Measurements from ENCODE around the gene RNF38. TPM values are rescaled to one million over a fixed set of nuclear protein-coding genes. Genes with fewer than 3 reads are reported as not detected.
"Not testable (repeated sequence)": the region's sequence is repeated elsewhere in the genome, so short reads cannot be mapped to it uniquely, and the experiment has no call there.

Gene RNF38
- 39.2 TPM for polyA plus RNA-seq (2013)

DNA sequence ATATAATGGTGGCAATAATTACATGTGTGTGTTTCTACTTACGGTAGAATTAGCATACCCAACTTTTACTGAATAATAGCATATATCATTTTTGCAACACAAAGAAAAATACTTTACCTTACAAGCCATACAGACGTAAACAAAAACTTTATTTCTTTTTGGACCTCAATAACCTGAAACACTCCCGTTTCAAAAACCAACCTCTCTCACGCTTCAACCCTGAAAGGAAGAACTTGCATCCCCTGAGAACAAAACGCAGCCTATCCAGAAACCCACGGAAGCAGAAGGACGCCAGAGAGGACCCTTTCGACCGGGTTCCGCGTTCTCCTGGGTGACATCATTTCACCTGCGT, at the start of gene RNF38:
RNF38 (minus strand) TSS at position 290 of the 352 bp plus-strand sequence; CDS start at position 129, 161 bp downstream.
- POLR2A ChIA-PET: interaction anchor here (0.8 kb wide), 1 partner anchor 10 kb away, joined by 3 read pairs; no protein-coding TSS in a partner anchor
- peak; percentile 81 to 92 (median 91) for DNase-seq

DNA sequence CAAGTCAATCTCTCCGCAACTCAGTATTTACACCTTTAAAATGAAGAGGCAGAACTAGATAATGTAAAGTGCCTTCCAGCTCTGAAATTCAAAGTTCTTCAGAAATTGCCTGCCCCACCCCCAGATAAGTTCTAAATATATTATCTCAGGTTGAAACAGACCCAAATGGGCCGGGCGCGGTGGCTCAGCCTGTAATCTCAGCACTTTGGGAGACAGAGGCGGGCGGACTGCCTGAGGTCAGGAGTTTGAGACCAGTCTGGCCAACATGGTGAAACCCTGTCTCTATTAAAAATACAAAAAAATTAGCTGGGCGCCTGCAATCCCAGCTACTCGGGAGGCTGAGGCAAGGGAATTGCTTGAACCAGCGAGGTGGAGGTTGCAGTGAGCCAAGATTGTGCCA, 48.5 kb upstream of the RNF38 start:
- WGBS (ENCODE audit: insufficient coverage): 100% methylated on average over 3 of the region's 9 CpGs
- DNase-seq; H3K27me3 ChIP-seq (replicated peaks in 2 of 5; ENCODE audit: control insufficient read depth in 4 of 5, insufficient read depth in 5 of 5, low read length in 4 of 5); H3K36me3 ChIP-seq (ENCODE audit: control insufficient read depth in 4 of 4, insufficient read depth in 4 of 4, low read length in 3 of 4); H3K9me3 ChIP-seq (ENCODE audit: control extremely low read depth in 1 of 5, control insufficient read depth in 4 of 5, insufficient read depth in 2 of 5, low read depth in 1 of 5, low read length in 4 of 5); H3K27ac ChIP-seq (ENCODE audit: insufficient read depth in 1 of 2, low read depth in 1 of 2, low read length in 2 of 2, poor library complexity in 1 of 2, severe bottlenecking in 2 of 2); POLR2A ChIA-PET; H3K4me1 ChIP-seq (ENCODE audit: control extremely low read depth in 1 of 4, control insufficient read depth in 4 of 4, insufficient read depth in 4 of 4, low read length in 3 of 4); H3K4me3 ChIP-seq (ENCODE audit: control insufficient read depth in 1 of 7, extremely low read depth in 1 of 7, insufficient read depth in 4 of 7, low read depth in 2 of 7, low read length in 6 of 7): not testable (repeated sequence)
- CTCF ChIA-PET: interaction anchor here (0.7 to 20.1 kb wide), 5 partner anchors 11 to 107 kb away, joined by 3 to 274 read pairs (median 22); no protein-coding TSS in a partner anchor

More for the DNA sequence above, at the start of gene RNF38:
- Histone ChIP-seq H3K27me3 (replicated peaks in 2 of 5; ENCODE audit: control insufficient read depth in 4 of 5, insufficient read depth in 5 of 5, low read length in 4 of 5) (no peaks in the 10 kb centered on the region), H3K4me3 (ENCODE audit: control insufficient read depth in 1 of 7, extremely low read depth in 1 of 7, insufficient read depth in 4 of 7, low read depth in 2 of 7, low read length in 6 of 7) (peak within 1 kb of the TSS; percentile 69 to 92 (median 84)), H3K9me3 (ENCODE audit: control extremely low read depth in 1 of 5, control insufficient read depth in 4 of 5, insufficient read depth in 2 of 5, low read depth in 1 of 5, low read length in 4 of 5) (no peaks in the 10 kb centered on the region), H3K27ac (ENCODE audit: insufficient read depth in 1 of 2, low read depth in 1 of 2, low read length in 2 of 2, poor library complexity in 1 of 2, severe bottlenecking in 2 of 2) (peak within 1 kb of the TSS; percentile 85 to 92), H3K36me3 (ENCODE audit: control insufficient read depth in 4 of 4, insufficient read depth in 4 of 4, low read length in 3 of 4) (peaks cover 0 to 7% (median 6%) of the 10 kb centered on the region in 4 experiments), H3K4me1 (ENCODE audit: control extremely low read depth in 1 of 4, control insufficient read depth in 4 of 4, insufficient read depth in 4 of 4, low read length in 3 of 4) (peaks cover 9 to 25% (median 15%) of the 10 kb centered on the region in 4 experiments)
- CTCF ChIA-PET: interaction anchor here (0.5 to 1.2 kb wide), 3 partner anchors 155 to 218 kb away, joined by 3 read pairs; no protein-coding TSS in a partner anchor
- 0% methylated on average over 11 of the region's 12 CpGs for WGBS (ENCODE audit: insufficient coverage)

DNA sequence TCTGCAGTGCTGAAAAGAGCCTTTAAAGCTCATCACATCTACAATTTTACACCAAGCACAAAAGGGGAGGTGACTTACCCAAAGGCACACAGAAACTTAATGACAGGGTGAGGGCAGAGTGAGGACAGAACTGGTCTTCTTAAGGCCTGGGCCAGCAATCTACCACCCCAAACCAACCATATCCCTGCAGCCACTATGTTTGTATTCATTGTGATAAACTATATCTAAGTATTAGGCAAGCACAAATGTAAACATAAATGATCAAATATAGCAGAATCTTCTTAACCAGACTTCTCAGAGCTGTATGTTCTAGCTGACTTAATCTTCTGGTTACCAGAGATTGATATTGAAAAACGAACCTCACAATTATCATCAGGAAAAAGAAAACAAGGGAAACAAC, 47.9 kb upstream of the RNF38 start:
- POLR2A ChIA-PET: interaction anchor here (0.6 kb wide), 1 partner anchor 9 kb away, joined by 3 read pairs; no protein-coding TSS in a partner anchor
- DNase-seq: no peak
- no peaks in the 10 kb centered on the region for H3K4me1 ChIP-seq (ENCODE audit: control extremely low read depth in 1 of 4, control insufficient read depth in 4 of 4, insufficient read depth in 4 of 4, low read length in 3 of 4)
- no peaks in the 10 kb centered on the region for H3K27me3 ChIP-seq (replicated peaks in 2 of 5; ENCODE audit: control insufficient read depth in 4 of 5, insufficient read depth in 5 of 5, low read length in 4 of 5)
- H3K36me3 ChIP-seq (ENCODE audit: control insufficient read depth in 4 of 4, insufficient read depth in 4 of 4, low read length in 3 of 4): peaks cover 0 to 6% (median under 1%) of the 10 kb centered on the region in 4 experiments
- WGBS (ENCODE audit: insufficient coverage): no CpG with 5 or more reads among the region's 1 CpG
- CTCF ChIA-PET: interaction anchor here (0.7 to 20.1 kb wide), 9 partner anchors 10 to 108 kb away, joined by 3 to 274 read pairs (median 5); no protein-coding TSS in a partner anchor
- no peak overlapping the region for H3K27ac ChIP-seq (ENCODE audit: insufficient read depth in 1 of 2, low read depth in 1 of 2, low read length in 2 of 2, poor library complexity in 1 of 2, severe bottlenecking in 2 of 2)
- no peaks in the 10 kb centered on the region for H3K9me3 ChIP-seq (ENCODE audit: control extremely low read depth in 1 of 5, control insufficient read depth in 4 of 5, insufficient read depth in 2 of 5, low read depth in 1 of 5, low read length in 4 of 5)
- no peak overlapping the region for H3K4me3 ChIP-seq (ENCODE audit: control insufficient read depth in 1 of 7, extremely low read depth in 1 of 7, insufficient read depth in 4 of 7, low read depth in 2 of 7, low read length in 6 of 7)

DNA sequence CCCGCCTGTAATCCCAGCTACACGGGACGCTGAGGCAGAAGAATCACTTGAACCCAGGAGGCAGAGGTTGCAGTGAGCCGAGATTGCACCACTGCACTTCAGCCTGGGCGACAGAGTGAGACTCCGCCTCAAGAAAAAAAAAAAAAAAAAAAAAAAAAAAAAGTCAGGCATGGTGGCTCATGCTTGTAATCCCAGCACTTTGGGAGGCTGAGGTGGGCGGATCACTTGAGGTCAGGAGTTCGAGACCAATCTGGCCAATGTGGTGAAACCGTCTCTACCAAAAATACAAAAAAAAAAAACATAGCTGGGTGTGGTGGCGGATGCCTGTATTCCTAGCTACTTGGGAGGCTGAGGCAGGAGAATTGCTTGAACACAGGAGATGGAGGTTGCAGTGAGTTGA, 46.6 kb upstream of the RNF38 start:
- H3K4me3 ChIP-seq (ENCODE audit: control insufficient read depth in 1 of 7, extremely low read depth in 1 of 7, insufficient read depth in 4 of 7, low read depth in 2 of 7, low read length in 6 of 7); H3K9me3 ChIP-seq (ENCODE audit: control extremely low read depth in 1 of 5, control insufficient read depth in 4 of 5, insufficient read depth in 2 of 5, low read depth in 1 of 5, low read length in 4 of 5); H3K36me3 ChIP-seq (ENCODE audit: control insufficient read depth in 4 of 4, insufficient read depth in 4 of 4, low read length in 3 of 4); DNase-seq; POLR2A ChIA-PET; H3K27ac ChIP-seq (ENCODE audit: insufficient read depth in 1 of 2, low read depth in 1 of 2, low read length in 2 of 2, poor library complexity in 1 of 2, severe bottlenecking in 2 of 2); H3K4me1 ChIP-seq (ENCODE audit: control extremely low read depth in 1 of 4, control insufficient read depth in 4 of 4, insufficient read depth in 4 of 4, low read length in 3 of 4); H3K27me3 ChIP-seq (replicated peaks in 2 of 5; ENCODE audit: control insufficient read depth in 4 of 5, insufficient read depth in 5 of 5, low read length in 4 of 5): not testable (repeated sequence)
- WGBS (ENCODE audit: insufficient coverage): 100% methylated on average over 4 of the region's 10 CpGs
- CTCF ChIA-PET: interaction anchor here (1.1 to 20.1 kb wide), 6 partner anchors 9 to 109 kb away, joined by 3 to 274 read pairs (median 8); no protein-coding TSS in a partner anchor

DNA sequence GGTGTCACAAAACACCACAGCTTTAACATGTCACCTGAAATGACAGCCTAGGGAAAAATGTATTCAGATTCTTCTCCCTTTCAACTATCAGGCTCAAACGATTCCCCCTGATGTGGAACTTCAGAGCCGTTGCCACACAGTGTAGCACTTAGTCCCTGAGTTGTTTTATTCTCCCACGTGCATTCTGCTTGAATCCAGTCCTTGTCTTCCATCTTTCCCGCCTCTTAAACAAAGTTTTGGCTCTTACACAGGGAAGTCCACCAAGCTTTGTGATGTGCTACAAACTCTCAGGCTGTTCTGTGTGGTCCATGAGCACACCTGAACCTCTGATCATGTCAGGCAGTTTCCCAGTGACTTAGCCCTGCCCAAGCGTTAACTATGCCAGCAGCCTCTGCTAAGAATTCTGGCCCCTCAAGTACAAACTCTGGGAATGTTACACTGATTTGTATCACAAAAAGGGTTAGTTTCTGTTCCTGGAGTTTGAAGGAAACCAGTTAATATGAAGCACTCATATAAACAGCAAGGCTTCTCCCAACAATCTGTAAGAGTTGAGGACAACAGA, 45.8 kb upstream of the RNF38 start:
- ChIA-PET CTCF (interaction anchor here (1.1 to 20.1 kb wide), 4 partner anchors 9 to 41 kb away, joined by 3 to 274 read pairs (median 5); no protein-coding TSS in a partner anchor), POLR2A (no interaction called here)
- H3K36me3 ChIP-seq (ENCODE audit: control insufficient read depth in 4 of 4, insufficient read depth in 4 of 4, low read length in 3 of 4): peaks cover 0 to 6% (median 2%) of the 10 kb centered on the region in 4 experiments
- no peak overlapping the region for H3K4me3 ChIP-seq (ENCODE audit: control insufficient read depth in 1 of 7, extremely low read depth in 1 of 7, insufficient read depth in 4 of 7, low read depth in 2 of 7, low read length in 6 of 7)
- H3K4me1 ChIP-seq (ENCODE audit: control extremely low read depth in 1 of 4, control insufficient read depth in 4 of 4, insufficient read depth in 4 of 4, low read length in 3 of 4): peaks cover 0 to 2% (median 0%) of the 10 kb centered on the region in 4 experiments
- no peak overlapping the region for H3K27ac ChIP-seq (ENCODE audit: insufficient read depth in 1 of 2, low read depth in 1 of 2, low read length in 2 of 2, poor library complexity in 1 of 2, severe bottlenecking in 2 of 2)
- no peak for DNase-seq
- no peaks in the 10 kb centered on the region for H3K9me3 ChIP-seq (ENCODE audit: control extremely low read depth in 1 of 5, control insufficient read depth in 4 of 5, insufficient read depth in 2 of 5, low read depth in 1 of 5, low read length in 4 of 5)
- no peaks in the 10 kb centered on the region for H3K27me3 ChIP-seq (replicated peaks in 2 of 5; ENCODE audit: control insufficient read depth in 4 of 5, insufficient read depth in 5 of 5, low read length in 4 of 5)
- WGBS (ENCODE audit: insufficient coverage): 93% methylated on average over 5 of the region's 5 CpGs

DNA sequence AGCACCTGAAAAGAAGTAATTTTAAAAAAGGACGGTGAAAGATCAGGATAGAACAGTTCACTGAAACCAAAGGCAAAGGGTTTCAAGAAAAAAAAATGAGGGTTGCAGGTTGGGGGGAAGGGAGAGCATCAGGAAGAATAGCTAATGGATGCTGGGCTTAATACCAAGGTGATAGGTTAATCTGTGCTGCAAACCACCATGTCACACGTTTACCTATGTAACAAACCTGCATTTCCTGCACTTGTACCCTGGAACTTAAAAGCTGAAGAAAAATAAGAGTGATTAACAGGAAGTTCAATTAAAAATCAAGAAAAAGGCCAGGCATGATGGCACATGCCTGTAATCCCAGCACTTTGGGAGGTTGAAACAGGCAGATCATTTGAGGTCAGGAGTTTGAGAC, 44.1 kb upstream of the RNF38 start:
- 94% methylated on average over 2 of the region's 2 CpGs for WGBS (ENCODE audit: insufficient coverage)
- ChIA-PET POLR2A (no interaction called here), CTCF (interaction anchor here (1.1 to 20.1 kb wide), 3 partner anchors 21 to 38 kb away, joined by 3 to 274 read pairs (median 3); no protein-coding TSS in a partner anchor)
- H3K4me1 ChIP-seq (ENCODE audit: control extremely low read depth in 1 of 4, control insufficient read depth in 4 of 4, insufficient read depth in 4 of 4, low read length in 3 of 4): peaks cover 0 to 2% (median 0%) of the 10 kb centered on the region in 4 experiments
- H3K4me3 ChIP-seq (ENCODE audit: control insufficient read depth in 1 of 7, extremely low read depth in 1 of 7, insufficient read depth in 4 of 7, low read depth in 2 of 7, low read length in 6 of 7): no peak overlapping the region
- H3K27me3 ChIP-seq (replicated peaks in 2 of 5; ENCODE audit: control insufficient read depth in 4 of 5, insufficient read depth in 5 of 5, low read length in 4 of 5): no peaks in the 10 kb centered on the region
- DNase-seq: no peak
- H3K9me3 ChIP-seq (ENCODE audit: control extremely low read depth in 1 of 5, control insufficient read depth in 4 of 5, insufficient read depth in 2 of 5, low read depth in 1 of 5, low read length in 4 of 5): no peaks in the 10 kb centered on the region
- H3K36me3 ChIP-seq (ENCODE audit: control insufficient read depth in 4 of 4, insufficient read depth in 4 of 4, low read length in 3 of 4): peaks cover 0 to 6% (median 2%) of the 10 kb centered on the region in 4 experiments
- no peak overlapping the region for H3K27ac ChIP-seq (ENCODE audit: insufficient read depth in 1 of 2, low read depth in 1 of 2, low read length in 2 of 2, poor library complexity in 1 of 2, severe bottlenecking in 2 of 2)

GRCh38 chr9:36443581-36443980, 43.5 kb upstream of the RNF38 start:
- Histone ChIP-seq H3K36me3 (ENCODE audit: control insufficient read depth in 4 of 4, insufficient read depth in 4 of 4, low read length in 3 of 4) (peaks cover 0 to 6% (median 2%) of the 10 kb centered on the region in 4 experiments), H3K27me3 (replicated peaks in 2 of 5; ENCODE audit: control insufficient read depth in 4 of 5, insufficient read depth in 5 of 5, low read length in 4 of 5) (no peaks in the 10 kb centered on the region), H3K9me3 (ENCODE audit: control extremely low read depth in 1 of 5, control insufficient read depth in 4 of 5, insufficient read depth in 2 of 5, low read depth in 1 of 5, low read length in 4 of 5) (no peaks in the 10 kb centered on the region), H3K4me1 (ENCODE audit: control extremely low read depth in 1 of 4, control insufficient read depth in 4 of 4, insufficient read depth in 4 of 4, low read length in 3 of 4) (peaks cover 0 to 2% (median 0%) of the 10 kb centered on the region in 4 experiments), H3K4me3 (ENCODE audit: control insufficient read depth in 1 of 7, extremely low read depth in 1 of 7, insufficient read depth in 4 of 7, low read depth in 2 of 7, low read length in 6 of 7) (no peak overlapping the region), H3K27ac (ENCODE audit: insufficient read depth in 1 of 2, low read depth in 1 of 2, low read length in 2 of 2, poor library complexity in 1 of 2, severe bottlenecking in 2 of 2) (no peak overlapping the region)
- POLR2A ChIA-PET: no interaction called here
- WGBS (ENCODE audit: insufficient coverage): 94% methylated on average over 2 of the region's 4 CpGs
- DNase-seq: no peak
- CTCF ChIA-PET: interaction anchor here (1.1 to 20.1 kb wide), 2 partner anchors 21 to 37 kb away, joined by 3 to 274 read pairs; no protein-coding TSS in a partner anchor

Data from common myeloid progenitor, CD34-positive (primary cell).